H1 (cell line): ENCODE results near the gene TMBIM1.

Experiments used
- CTCF ChIP-seq, 3 experiments: IDR thresholded peaks; 1 replicate in 2 of 3; 2 replicates in 1 of 3; pipeline versions ENCODE4 v1.5.1 to v1.6.1; 2011; ENCODE audit warnings: low read length in 3 of 3, mild to moderate bottlenecking in 3 of 3, inconsistent platforms in 2 of 3, low read depth in 1 of 3, moderate library complexity in 1 of 3; ENCODE audit not compliant: insufficient read depth in 1 of 3; ENCODE audit errors: control extremely low read depth in 1 of 3
- POLR2A ChIP-seq, 2 experiments: IDR thresholded peaks; 1 replicate in 1 of 2; 2 replicates in 1 of 2; pipeline ENCODE4 v1.6.1; 2011; ENCODE audit warnings: low read depth in 2 of 2, low read length in 2 of 2, mild to moderate bottlenecking in 2 of 2; ENCODE audit errors: control extremely low read depth in 1 of 2
- TCF12 ChIP-seq: IDR thresholded peaks from 2 replicates; pipeline ENCODE4 v1.6.1; 2011; ENCODE audit warnings: low read depth, mild to moderate bottlenecking, low read length

- TF ChIP-seq CTCF (IDR thresholded peaks at IDR 0.05; ENCODE audit: control extremely low read depth in 1 of 3, insufficient read depth in 1 of 3, low read depth in 1 of 3, low read length in 3 of 3) (no peak), POLR2A (IDR thresholded peaks at IDR 0.05; ENCODE audit: control extremely low read depth in 1 of 2, low read depth in 2 of 2, low read length in 2 of 2) (no peak), TCF12 (no peak)
Measured at GRCh38 chr2:218327451-218328210, 35.3 kb upstream of the TMBIM1 start.
